Activated naive CD8-positive, alpha-beta T cell treated with anti-CD3 and anti-CD28 coated beads, Interleukin-2, amount 50 U/mL, for 16 hours (primary cell): ENCODE results near the gene PRPSAP1.
"Not testable (repeated sequence)": the region's sequence is repeated elsewhere in the genome, so short reads cannot be mapped to it uniquely, and the experiment has no call there.

Source experiments
- DNase-seq: peaks from one replicate; pipeline ENCODE4 v3.0.0-alpha.2; 2020; ENCODE audit warnings: low read depth, low spot score

Gene PRPSAP1

GRCh38 chr17:76278268-76278908 is 75.3 kb downstream of the PRPSAP1 start:
- no peak for DNase-seq

GRCh38 chr17:76277300-76278267 is 76.1 kb downstream of the PRPSAP1 start:
- DNase-seq, result no peak

GRCh38 chr17:76276461-76277299 is 77.0 kb downstream of the PRPSAP1 start:
- DNase-seq, result no peak

- no peak for DNase-seq
Observed at GRCh38 chr17:76276069-76276431, 77.7 kb downstream of the PRPSAP1 start.

- DNase-seq, result no peak
Observed at GRCh38 chr17:76275382-76276068, 78.2 kb downstream of the PRPSAP1 start.

GRCh38 chr17:76274112-76274956 is 79.4 kb downstream of the PRPSAP1 start:
- DNase-seq, result no peak

- no peak for DNase-seq
Observed at GRCh38 chr17:76273445-76274111, 80.1 kb downstream of the PRPSAP1 start.

- peak; percentile 39 for DNase-seq
Observed at GRCh38 chr17:76272541-76273444, 80.9 kb downstream of the PRPSAP1 start.

GRCh38 chr17:76271669-76272540 is 81.8 kb downstream of the PRPSAP1 start:
- DNase-seq, result peak; percentile 80

- no peak for DNase-seq
Observed at GRCh38 chr17:76270770-76271668, 82.7 kb downstream of the PRPSAP1 start.

GRCh38 chr17:76270127-76270592 is 83.6 kb downstream of the PRPSAP1 start:
- DNase-seq, result no peak

- DNase-seq, result no peak
Observed at GRCh38 chr17:76268991-76269981, 84.4 kb downstream of the PRPSAP1 start.

- DNase-seq, result peak; percentile 47
Observed at GRCh38 chr17:76268015-76268749, 85.5 kb downstream of the PRPSAP1 start.

- not testable (repeated sequence) for DNase-seq
Observed at GRCh38 chr17:76267581-76268001, 86.1 kb downstream of the PRPSAP1 start.
